Measurements from ENCODE around the gene BGN. TPM values are rescaled to one million over a fixed set of nuclear protein-coding genes. Genes with fewer than 3 reads are reported as not detected.

Gene BGN
- total RNA-seq = 100 to 1,000 TPM in 1 of 2 donors, 10 to 100 TPM in 1; 77.9 to 161 TPM
- polyA plus RNA-seq = 100 to 1,000 TPM; 104 to 148 TPM
- long read RNA-seq, donor 1, transcript BGN-201 (8 exons, 2,402 nt) = major isoform, 50 of 186 reads
- long read RNA-seq, donor 1, partial matches to known transcripts = 136 of 186 reads
- long read RNA-seq, donor 1, other reads (novel, unspliced or antisense) = 0 of 186 reads
- long read RNA-seq, donor 2, transcript BGN-201 (8 exons, 2,402 nt) = major isoform, 8 of 65 reads
- long read RNA-seq, donor 2, partial matches to known transcripts = 57 of 65 reads
- long read RNA-seq, donor 2, other reads (novel, unspliced or antisense) = 0 of 65 reads
- long read RNA-seq, donor 3, transcript BGN-201 (8 exons, 2,402 nt) = major isoform, 23 of 112 reads
- long read RNA-seq, donor 3, partial matches to known transcripts = 89 of 112 reads
- long read RNA-seq, donor 3, other reads (novel, unspliced or antisense) = 0 of 112 reads
- long read RNA-seq, donor 4, transcript BGN-201 (8 exons, 2,402 nt) = major isoform, 12 of 12 reads
- long read RNA-seq, donor 4, partial matches to known transcripts = 0 of 12 reads
- long read RNA-seq, donor 4, other reads (novel, unspliced or antisense) = 0 of 12 reads
- long read RNA-seq, donor 5, transcript BGN-201 (8 exons, 2,402 nt) = major isoform, 35 of 93 reads
- long read RNA-seq, donor 5, partial matches to known transcripts = 57 of 93 reads
- long read RNA-seq, donor 5, other reads (novel, unspliced or antisense) = 0 of 93 reads

DNA sequence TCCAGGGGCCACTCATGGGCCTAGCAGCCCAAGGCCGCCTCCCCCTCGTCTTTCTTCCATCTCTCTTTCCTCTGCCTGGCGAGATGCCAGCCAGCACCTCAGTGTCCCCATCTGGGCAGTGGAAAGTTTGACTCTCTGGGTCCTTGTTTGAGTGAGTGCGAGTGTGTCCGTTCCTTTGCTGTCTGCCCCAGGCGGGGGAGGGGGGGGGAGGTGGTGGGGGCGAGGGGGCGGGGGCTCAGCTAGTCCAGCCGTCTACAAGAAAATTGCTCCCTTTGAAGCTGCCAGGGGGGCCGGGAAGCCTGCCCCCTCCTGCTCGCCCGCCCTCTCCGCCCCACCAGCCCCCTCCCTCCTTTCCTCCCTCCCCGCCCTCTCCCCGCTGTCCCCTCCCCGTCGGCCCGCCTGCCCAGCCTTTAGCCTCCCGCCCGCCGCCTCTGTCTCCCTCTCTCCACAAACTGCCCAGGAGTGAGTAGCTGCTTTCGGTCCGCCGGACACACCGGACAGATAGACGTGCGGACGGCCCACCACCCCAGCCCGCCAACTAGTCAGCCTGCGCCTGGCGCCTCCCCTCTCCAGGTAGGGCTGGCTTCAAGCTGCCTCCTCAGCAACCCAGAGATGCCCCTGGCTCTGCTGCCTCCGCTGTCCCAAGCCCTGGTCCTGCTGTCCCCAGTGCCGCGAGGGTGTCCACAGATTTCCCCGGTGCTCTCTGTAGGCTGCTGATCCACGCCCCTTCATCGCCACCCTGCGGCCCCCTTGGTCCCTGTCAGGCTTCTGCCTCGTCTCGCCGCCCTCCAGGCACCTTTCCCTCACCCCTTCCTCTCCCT, at the start of gene BGN:
Gene BGN (plus strand): TSS at position 440 of the 821 bp plus-strand sequence. CDS start 9,652 bp downstream, outside the sequence.
- Histone ChIP-seq H3K9me3 (ENCODE audit: control insufficient read depth in 4 of 4, insufficient read depth in 3 of 4, low read length in 3 of 4) (no peaks in the 10 kb centered on the region), H3K27me3 (ENCODE audit: control insufficient read depth in 3 of 3, insufficient read depth in 3 of 3, low read length in 2 of 3) (no peaks in the 10 kb centered on the region), H3K36me3 (ENCODE audit: control insufficient read depth in 4 of 4, insufficient read depth in 4 of 4, low read length in 4 of 4) (no peaks in the 10 kb centered on the region), H3K27ac (ENCODE audit: low read depth in 1 of 2, low read length in 1 of 2) (peak within 1 kb of the TSS in 1 of 2 donors; percentile 17), H3K4me3 (peak within 1 kb of the TSS; percentile 14), H3K9ac (ENCODE audit: insufficient read depth in 1 of 2, low read length in 2 of 2) (peak within 1 kb of the TSS in 1 of 2 donors; percentile 23), H3K4me1 (ENCODE audit: control insufficient read depth in 5 of 5, insufficient read depth in 5 of 5, low read length in 5 of 5) (peaks cover 0 to 45% (median 8%) of the 10 kb centered on the region in 5 donors)
- ATAC-seq (ENCODE audit: insufficient read depth, low FRiP score) (no peak), DNase-seq (peak; percentile 79 to 84 (median 79))
- 9 to 45% methylated on average over 13 to 41 of the region's 41 CpGs for WGBS, 2 donors
- TF ChIP-seq, protein P1, sequence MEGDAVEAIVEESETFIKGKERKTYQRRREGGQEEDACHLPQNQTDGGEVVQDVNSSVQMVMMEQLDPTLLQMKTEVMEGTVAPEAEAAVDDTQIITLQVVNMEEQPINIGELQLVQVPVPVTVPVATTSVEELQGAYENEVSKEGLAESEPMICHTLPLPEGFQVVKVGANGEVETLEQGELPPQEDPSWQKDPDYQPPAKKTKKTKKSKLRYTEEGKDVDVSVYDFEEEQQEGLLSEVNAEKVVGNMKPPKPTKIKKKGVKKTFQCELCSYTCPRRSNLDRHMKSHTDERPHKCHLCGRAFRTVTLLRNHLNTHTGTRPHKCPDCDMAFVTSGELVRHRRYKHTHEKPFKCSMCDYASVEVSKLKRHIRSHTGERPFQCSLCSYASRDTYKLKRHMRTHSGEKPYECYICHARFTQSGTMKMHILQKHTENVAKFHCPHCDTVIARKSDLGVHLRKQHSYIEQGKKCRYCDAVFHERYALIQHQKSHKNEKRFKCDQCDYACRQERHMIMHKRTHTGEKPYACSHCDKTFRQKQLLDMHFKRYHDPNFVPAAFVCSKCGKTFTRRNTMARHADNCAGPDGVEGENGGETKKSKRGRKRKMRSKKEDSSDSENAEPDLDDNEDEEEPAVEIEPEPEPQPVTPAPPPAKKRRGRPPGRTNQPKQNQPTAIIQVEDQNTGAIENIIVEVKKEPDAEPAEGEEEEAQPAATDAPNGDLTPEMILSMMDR (IDR thresholded peaks at IDR 0.05; ENCODE audit: control extremely low read depth, extremely low read depth) = no peak

DNA sequence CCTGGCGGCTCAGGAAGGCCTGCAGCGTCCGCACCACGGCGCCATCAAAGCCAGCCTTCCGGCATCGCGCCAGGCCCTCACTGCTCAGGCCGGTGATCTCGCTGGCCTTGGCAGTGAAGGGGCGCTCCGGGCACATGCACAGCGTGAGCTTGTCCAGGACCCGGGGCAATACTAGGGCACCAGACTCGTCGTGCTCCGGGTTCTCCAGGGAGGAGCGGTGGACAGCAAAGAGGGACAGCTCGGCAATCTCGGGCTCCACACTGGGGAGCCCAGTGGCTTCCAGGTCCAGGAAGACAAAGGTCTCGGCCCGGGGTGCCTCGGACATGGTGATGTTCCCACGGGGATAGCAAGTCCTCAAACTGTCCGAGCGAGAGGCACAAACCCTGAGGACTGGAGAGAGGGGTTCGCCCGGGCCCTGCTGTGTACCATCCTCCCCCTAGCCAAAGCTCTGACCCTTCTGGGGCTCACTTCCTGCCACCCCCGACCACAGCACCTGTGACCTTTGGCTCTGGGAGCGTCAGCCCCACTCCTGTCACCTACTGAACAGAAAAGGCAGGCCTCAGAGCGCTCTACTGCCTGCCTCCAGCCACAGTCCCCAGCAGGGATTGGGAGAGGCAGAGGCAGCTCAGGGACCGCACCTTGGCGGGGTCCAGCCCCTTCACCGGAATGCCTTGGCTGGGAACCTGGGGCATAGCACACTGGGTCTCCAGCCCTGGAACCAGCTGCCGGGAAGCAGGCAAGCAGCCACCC, 49.5 kb upstream of the BGN start:
- 88 to 94% methylated on average over 23 to 35 of the region's 35 CpGs for WGBS, 2 donors
- DNase-seq (no peak), ATAC-seq (ENCODE audit: insufficient read depth, low FRiP score) (no peak)
- Histone ChIP-seq H3K9ac (ENCODE audit: insufficient read depth in 1 of 2, low read length in 2 of 2) (no peak overlapping the region), H3K4me1 (ENCODE audit: control insufficient read depth in 5 of 5, insufficient read depth in 5 of 5, low read length in 5 of 5) (no peaks in the 10 kb centered on the region), H3K27ac (ENCODE audit: low read depth in 1 of 2, low read length in 1 of 2) (no peak overlapping the region), H3K9me3 (ENCODE audit: control insufficient read depth in 4 of 4, insufficient read depth in 3 of 4, low read length in 3 of 4) (peaks cover 0 to 4% (median 0%) of the 10 kb centered on the region in 4 donors), H3K27me3 (ENCODE audit: control insufficient read depth in 3 of 3, insufficient read depth in 3 of 3, low read length in 2 of 3) (peaks cover 0 to 3% (median 0%) of the 10 kb centered on the region in 3 donors), H3K4me3 (no peak overlapping the region), H3K36me3 (ENCODE audit: control insufficient read depth in 4 of 4, insufficient read depth in 4 of 4, low read length in 4 of 4) (peaks cover 0 to 1% (median 0%) of the 10 kb centered on the region in 4 donors)
- TF ChIP-seq, protein P1 (IDR thresholded peaks at IDR 0.05; ENCODE audit: control extremely low read depth, extremely low read depth) = no peak

DNA sequence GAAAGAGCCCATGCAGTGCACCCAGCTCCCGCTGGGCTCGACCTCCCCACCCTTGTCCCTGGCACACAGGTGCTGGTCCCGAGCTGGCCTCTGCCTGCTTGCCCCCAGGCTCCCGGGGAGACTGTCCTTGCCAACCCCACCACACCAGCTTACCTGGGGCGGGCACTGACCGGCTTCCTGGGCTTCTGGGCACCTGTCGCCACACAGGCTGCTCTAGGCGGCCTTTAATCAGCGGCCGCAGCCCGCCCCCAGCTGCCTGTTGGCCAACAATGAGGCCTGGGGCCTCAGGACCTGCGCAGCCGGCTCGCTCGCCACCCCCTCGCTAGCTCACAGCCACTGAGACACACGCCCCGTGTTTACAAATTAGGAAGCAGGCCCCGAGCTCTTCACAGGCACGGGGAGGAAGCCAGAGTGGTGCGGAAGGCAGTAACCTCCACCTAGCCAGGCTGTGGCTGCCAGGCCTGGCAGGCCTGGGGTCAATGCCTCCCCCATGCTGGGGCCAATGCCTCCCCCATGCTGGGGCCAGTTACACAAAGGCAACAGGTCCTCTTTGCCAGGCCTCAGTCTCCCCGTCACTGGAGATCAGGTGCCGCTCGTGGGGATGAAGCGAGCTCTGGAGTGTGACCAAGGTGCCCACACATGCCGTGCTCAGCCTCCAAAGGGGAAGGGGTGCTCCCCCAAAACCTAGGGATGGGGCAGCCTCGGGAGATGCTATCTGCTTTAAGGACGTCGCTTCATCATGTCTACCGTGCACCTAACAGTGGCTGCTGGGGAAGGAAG, 48.7 kb upstream of the BGN start, which contains the start of gene TREX2:
Gene TREX2 (minus strand): TSS at position 201 of the 780 bp plus-strand sequence. CDS start 626 bp downstream, outside the sequence.
- DNase-seq = no peak
- H3K27me3 ChIP-seq (ENCODE audit: control insufficient read depth in 3 of 3, insufficient read depth in 3 of 3, low read length in 2 of 3) = no peaks in the 10 kb centered on the region
- 74 to 81% methylated on average over 16 to 30 of the region's 30 CpGs for WGBS, 2 donors

More for the DNA sequence above, 48.7 kb upstream of the BGN start, which contains the start of gene TREX2:
- Histone ChIP-seq H3K4me3 (no peak within 1 kb of the TSS), H3K9ac (ENCODE audit: insufficient read depth in 1 of 2, low read length in 2 of 2) (no peak within 1 kb of the TSS), H3K9me3 (ENCODE audit: control insufficient read depth in 4 of 4, insufficient read depth in 3 of 4, low read length in 3 of 4) (no peaks in the 10 kb centered on the region), H3K4me1 (ENCODE audit: control insufficient read depth in 5 of 5, insufficient read depth in 5 of 5, low read length in 5 of 5) (no peaks in the 10 kb centered on the region), H3K27ac (ENCODE audit: low read depth in 1 of 2, low read length in 1 of 2) (no peak within 1 kb of the TSS), H3K36me3 (ENCODE audit: control insufficient read depth in 4 of 4, insufficient read depth in 4 of 4, low read length in 4 of 4) (peaks cover 0 to 1% (median 0%) of the 10 kb centered on the region in 4 donors)
- TF ChIP-seq, protein P1 (IDR thresholded peaks at IDR 0.05; ENCODE audit: control extremely low read depth, extremely low read depth) = no peak
- no peak for ATAC-seq (ENCODE audit: insufficient read depth, low FRiP score)

Data from lung (tissue), 16 donors.